Activated naive CD4-positive, alpha-beta T cell treated with anti-CD3 and anti-CD28 coated beads, Interleukin-2, amount 50 U/mL, for 24 hours (primary cell): Measurements from ENCODE around the gene PYROXD2.

Source experiments
- H3K27ac Mint-ChIP-seq: one replicate; pipeline ENCODE4 v1.8.0; 2021; ENCODE audit warnings: mild to moderate bottlenecking, mixed read lengths
- H3K27me3 Mint-ChIP-seq: one replicate; pipeline ENCODE4 v1.8.0; 2021; ENCODE audit warnings: mixed read lengths
- H3K36me3 Mint-ChIP-seq: one replicate; pipeline ENCODE4 v1.8.0; 2021; ENCODE audit warnings: mixed read lengths
- H3K4me1 Mint-ChIP-seq: one replicate; pipeline ENCODE4 v1.8.0; 2021; ENCODE audit warnings: mixed read lengths
- H3K4me3 Mint-ChIP-seq: one replicate; pipeline ENCODE4 v1.8.0; 2021; ENCODE audit warnings: mild to moderate bottlenecking, mixed read lengths
- H3K9me3 Mint-ChIP-seq: one replicate; pipeline ENCODE4 v1.8.0; 2021; ENCODE audit warnings: mixed read lengths

The PYROXD2 gene

GRCh38 chr10:98414932-98415730 is at the start of gene PYROXD2:
Gene PYROXD2 (minus strand): TSS chr10:98415182. CDS start chr10:98415135, 47 bp downstream.
- no peaks in the 10 kb centered on the region for H3K27me3 Mint-ChIP-seq
- peaks cover 35% of the 10 kb centered on the region for H3K4me1 Mint-ChIP-seq
- H3K4me3 Mint-ChIP-seq, result peak within 1 kb of the TSS; percentile 89
- peak within 1 kb of the TSS; percentile 79 for H3K27ac Mint-ChIP-seq
- H3K9me3 Mint-ChIP-seq, result no peaks in the 10 kb centered on the region
- H3K36me3 Mint-ChIP-seq, result peaks cover 3% of the 10 kb centered on the region

GRCh38 chr10:98463976-98464754 is 49.2 kb upstream of the PYROXD2 start:
- H3K27ac Mint-ChIP-seq, result no peak overlapping the region
- no peaks in the 10 kb centered on the region for H3K36me3 Mint-ChIP-seq
- peaks cover 6% of the 10 kb centered on the region for H3K4me1 Mint-ChIP-seq
- H3K9me3 Mint-ChIP-seq, result no peaks in the 10 kb centered on the region
- peaks cover 3% of the 10 kb centered on the region for H3K27me3 Mint-ChIP-seq
- no peak overlapping the region for H3K4me3 Mint-ChIP-seq

DNA sequence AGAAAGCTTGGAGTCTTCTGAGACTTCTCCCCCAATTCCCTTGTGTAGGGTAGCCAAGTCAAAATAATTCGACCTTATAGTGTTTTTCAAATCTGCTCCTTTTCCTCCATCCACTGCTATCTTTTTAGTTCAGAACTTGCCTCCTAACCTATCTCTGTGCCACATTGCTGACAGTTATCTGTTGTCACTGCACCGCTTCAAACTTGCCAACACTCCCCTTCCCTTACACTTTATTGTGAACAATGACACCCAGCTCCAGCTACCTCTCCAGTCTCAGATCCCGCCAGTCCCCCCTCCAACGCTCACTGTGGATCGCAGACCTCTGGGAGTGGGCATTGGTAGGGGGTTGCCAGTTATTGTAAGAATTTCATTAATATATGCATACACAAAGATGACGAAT is 48.0 kb upstream of the PYROXD2 start:
- Mint-ChIP-seq H3K9me3 (no peaks in the 10 kb centered on the region), H3K36me3 (no peaks in the 10 kb centered on the region), H3K4me3 (no peak overlapping the region), H3K27ac (no peak overlapping the region), H3K4me1 (peaks cover 6% of the 10 kb centered on the region), H3K27me3 (peaks cover 6% of the 10 kb centered on the region)

GRCh38 chr10:98461500-98461842 is 46.5 kb upstream of the PYROXD2 start:
- no peaks in the 10 kb centered on the region for H3K9me3 Mint-ChIP-seq
- H3K4me1 Mint-ChIP-seq, result no peaks in the 10 kb centered on the region
- no peak overlapping the region for H3K4me3 Mint-ChIP-seq
- no peaks in the 10 kb centered on the region for H3K36me3 Mint-ChIP-seq
- H3K27ac Mint-ChIP-seq, result no peak overlapping the region
- peaks cover 12% of the 10 kb centered on the region for H3K27me3 Mint-ChIP-seq

- Mint-ChIP-seq H3K27me3 (peaks cover 12% of the 10 kb centered on the region), H3K4me1 (no peaks in the 10 kb centered on the region), H3K27ac (no peak overlapping the region), H3K4me3 (no peak overlapping the region), H3K9me3 (no peaks in the 10 kb centered on the region), H3K36me3 (no peaks in the 10 kb centered on the region)
Measured at GRCh38 chr10:98460837-98461499, 46.0 kb upstream of the PYROXD2 start.

- H3K27ac Mint-ChIP-seq, result no peak overlapping the region
- no peaks in the 10 kb centered on the region for H3K36me3 Mint-ChIP-seq
Measured at GRCh38 chr10:98458809-98459784, 44.1 kb upstream of the PYROXD2 start.

DNA sequence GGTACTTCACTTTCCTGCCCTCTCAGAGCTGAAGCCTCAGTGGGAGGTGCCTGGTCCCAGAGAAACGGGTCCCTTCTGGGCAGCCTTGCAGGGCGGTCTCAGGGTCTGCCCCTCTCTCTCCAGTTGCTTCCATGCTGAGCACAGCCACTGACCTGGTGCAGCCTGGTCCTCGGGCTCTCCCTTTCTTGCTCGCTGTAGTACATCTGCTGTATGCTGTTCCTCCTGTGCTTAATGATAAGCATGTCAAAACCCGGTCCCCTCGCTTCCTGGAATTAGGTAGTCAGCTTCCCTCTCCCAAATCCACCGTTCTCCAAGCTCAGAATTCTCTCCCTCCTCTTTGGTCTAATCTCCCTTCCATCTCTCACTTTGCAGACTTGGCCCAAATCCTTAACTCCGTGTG is 42.7 kb upstream of the PYROXD2 start:
- Mint-ChIP-seq H3K27ac (no peak overlapping the region), H3K9me3 (no peaks in the 10 kb centered on the region), H3K4me1 (no peaks in the 10 kb centered on the region), H3K27me3 (peaks cover 11% of the 10 kb centered on the region), H3K4me3 (no peak overlapping the region), H3K36me3 (no peaks in the 10 kb centered on the region)

More at GRCh38 chr10:98458809-98459784, 44.1 kb upstream of the PYROXD2 start:
- Mint-ChIP-seq H3K4me1 (no peaks in the 10 kb centered on the region), H3K9me3 (no peaks in the 10 kb centered on the region), H3K4me3 (no peak overlapping the region), H3K27me3 (peaks cover 12% of the 10 kb centered on the region)

GRCh38 chr10:98456686-98457482 is 41.9 kb upstream of the PYROXD2 start:
- no peak overlapping the region for H3K27ac Mint-ChIP-seq
- no peaks in the 10 kb centered on the region for H3K4me1 Mint-ChIP-seq
- H3K36me3 Mint-ChIP-seq, result no peaks in the 10 kb centered on the region
- peaks cover 9% of the 10 kb centered on the region for H3K27me3 Mint-ChIP-seq
- H3K9me3 Mint-ChIP-seq, result no peaks in the 10 kb centered on the region
- H3K4me3 Mint-ChIP-seq, result no peak overlapping the region

GRCh38 chr10:98456043-98456570 is 41.1 kb upstream of the PYROXD2 start:
- no peak overlapping the region for H3K4me3 Mint-ChIP-seq
- H3K36me3 Mint-ChIP-seq, result no peaks in the 10 kb centered on the region
- H3K27me3 Mint-ChIP-seq, result peaks cover 11% of the 10 kb centered on the region
- H3K9me3 Mint-ChIP-seq, result no peaks in the 10 kb centered on the region
- H3K4me1 Mint-ChIP-seq, result no peaks in the 10 kb centered on the region
- H3K27ac Mint-ChIP-seq, result no peak overlapping the region

DNA sequence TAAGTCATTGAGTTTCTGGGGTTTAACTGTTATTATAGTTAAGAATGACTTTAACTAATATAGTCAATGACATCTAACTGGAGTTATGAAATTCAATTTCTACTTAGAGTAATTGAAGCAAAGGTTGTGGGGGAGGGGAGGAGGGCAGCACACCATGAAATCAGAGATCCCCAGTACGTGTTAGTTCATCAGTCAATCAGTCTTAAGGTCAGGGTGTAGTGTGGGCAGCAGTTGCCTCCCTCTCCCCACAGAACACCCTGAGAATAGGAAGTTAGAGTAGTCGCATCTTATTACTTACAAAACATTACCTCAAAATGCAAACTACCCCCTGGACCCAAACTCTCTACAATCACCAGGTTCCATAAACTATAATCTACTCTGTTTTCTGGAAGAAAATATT is 38.7 kb upstream of the PYROXD2 start:
- Mint-ChIP-seq H3K27ac (no peak overlapping the region), H3K36me3 (no peaks in the 10 kb centered on the region), H3K9me3 (no peaks in the 10 kb centered on the region), H3K27me3 (peaks cover 13% of the 10 kb centered on the region), H3K4me1 (no peaks in the 10 kb centered on the region), H3K4me3 (no peak overlapping the region)

DNA sequence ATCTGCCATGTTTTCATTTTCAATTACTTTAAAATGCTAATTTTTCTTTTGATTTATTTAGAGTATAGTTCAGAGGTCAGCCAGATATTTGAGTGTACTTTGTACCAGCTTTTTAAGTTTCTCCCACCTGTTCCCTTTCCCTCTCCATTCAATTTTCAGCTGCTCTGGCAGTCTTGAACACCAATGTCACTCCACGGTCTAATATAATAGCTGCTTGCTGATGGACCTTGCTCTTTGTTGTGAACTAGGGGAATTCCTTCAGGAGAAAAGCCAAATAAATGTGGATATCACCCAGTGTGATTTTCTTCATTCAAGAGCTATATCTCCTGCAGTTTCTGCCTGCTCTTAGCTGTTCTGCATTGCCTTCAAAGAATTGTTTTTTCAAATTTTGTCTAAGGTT is 35.6 kb upstream of the PYROXD2 start:
- H3K4me3 Mint-ChIP-seq, result no peak overlapping the region
- H3K27me3 Mint-ChIP-seq, result peaks cover 3% of the 10 kb centered on the region
- no peaks in the 10 kb centered on the region for H3K9me3 Mint-ChIP-seq
- no peaks in the 10 kb centered on the region for H3K36me3 Mint-ChIP-seq
- H3K27ac Mint-ChIP-seq, result no peak overlapping the region
- H3K4me1 Mint-ChIP-seq, result peaks cover 13% of the 10 kb centered on the region

DNA sequence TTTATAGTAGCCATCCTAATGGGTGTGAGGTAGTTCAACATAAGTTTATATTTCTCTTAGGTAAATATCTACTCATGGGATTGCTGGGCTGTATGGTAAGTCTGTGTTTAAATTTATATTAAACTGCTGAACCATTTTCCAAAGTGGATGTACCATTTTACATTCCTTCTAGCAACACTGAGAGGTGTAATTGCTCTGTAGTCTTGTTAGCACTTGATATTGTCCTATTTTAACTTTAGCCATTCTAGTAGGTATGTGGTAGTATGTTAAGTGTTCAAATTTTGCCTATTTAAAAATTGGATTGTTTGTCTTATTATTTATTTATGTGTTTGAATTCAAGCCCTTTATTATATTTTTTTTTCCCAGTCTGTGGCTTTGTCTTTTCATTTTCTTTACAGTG is 34.3 kb upstream of the PYROXD2 start:
- Mint-ChIP-seq H3K36me3 (peaks cover 3% of the 10 kb centered on the region), H3K27ac (no peak overlapping the region), H3K27me3 (peaks cover 3% of the 10 kb centered on the region), H3K9me3 (no peaks in the 10 kb centered on the region), H3K4me1 (peaks cover 27% of the 10 kb centered on the region), H3K4me3 (no peak overlapping the region)

DNA sequence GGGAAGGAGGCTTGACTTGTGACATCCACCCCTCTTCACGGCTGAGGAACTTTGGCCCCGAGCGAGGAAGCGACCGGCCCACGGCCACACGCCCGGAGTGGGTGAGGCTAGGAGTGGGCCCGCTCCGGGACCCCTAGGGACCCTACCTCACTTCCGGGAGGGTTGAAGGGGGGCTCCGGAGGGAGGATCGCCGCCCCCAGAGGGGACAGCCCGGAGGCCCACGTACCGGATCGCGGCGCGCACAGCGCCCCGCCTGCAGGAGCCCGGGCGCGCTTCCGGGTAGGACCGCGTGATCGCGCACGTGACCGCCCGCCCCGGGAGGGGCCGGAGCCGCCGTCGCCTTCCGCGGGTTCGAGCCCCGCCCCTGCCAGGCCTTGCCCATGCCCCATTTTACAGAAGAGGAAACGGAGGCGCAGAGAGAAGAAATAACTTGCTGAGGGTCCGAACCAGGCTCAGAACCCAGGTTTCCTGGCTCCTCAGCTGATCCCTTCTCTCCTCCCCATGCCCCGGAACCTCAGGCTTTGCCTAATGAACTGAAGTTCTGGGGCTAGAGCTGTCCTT is 31.8 kb upstream of the PYROXD2 start, which contains the start of gene HPS1:
Gene HPS1 (minus strand): TSS at position 275 of the 561 bp plus-strand sequence. CDS start 3,695 bp downstream, outside the sequence.
- Mint-ChIP-seq H3K36me3 (peaks cover 12% of the 10 kb centered on the region), H3K4me1 (peaks cover 45% of the 10 kb centered on the region), H3K27ac (peak within 1 kb of the TSS; percentile 90), H3K27me3 (peaks cover 2% of the 10 kb centered on the region), H3K9me3 (no peaks in the 10 kb centered on the region), H3K4me3 (peak within 1 kb of the TSS; percentile 95)
